ENCODE data around the gene HPSE. TPM values are rescaled to one million over a fixed set of nuclear protein-coding genes. Genes with fewer than 3 reads are reported as not detected.
"Not testable (repeated sequence)": the region's sequence is repeated elsewhere in the genome, so short reads cannot be mapped to it uniquely, and the experiment has no call there.

Gene HPSE
- total RNA-seq, 1 experiment from 2014 or later = 9.6 TPM

GRCh38 chr4:83358410-83358809, 23.8 kb upstream of the HPSE start:
- Histone ChIP-seq H3K4me3 (no peak overlapping the region), H3K4me1 (replicated peaks) (peaks cover 29% of the 10 kb centered on the region), H3K27me3 (replicated peaks) (no peaks in the 10 kb centered on the region), H3K27ac (peak overlapping the region; percentile 84), H3K9me3 (replicated peaks) (no peaks in the 10 kb centered on the region), H3K36me3 (no peaks in the 10 kb centered on the region)
- peak; percentile 51 to 70 for DNase-seq (ENCODE audit: low read depth in 1 of 2, low spot score in 2 of 2)

- peak in 1 of 2 experiments; percentile 92 for DNase-seq (ENCODE audit: low read depth in 1 of 2, low spot score in 2 of 2)
- Histone ChIP-seq H3K9me3 (replicated peaks) (no peaks in the 10 kb centered on the region), H3K4me3 (no peak overlapping the region), H3K27me3 (replicated peaks) (no peaks in the 10 kb centered on the region), H3K4me1 (replicated peaks) (peaks cover 29% of the 10 kb centered on the region), H3K27ac (peak overlapping the region; percentile 84), H3K36me3 (no peaks in the 10 kb centered on the region)
Observed at GRCh38 chr4:83356899-83357661, 22.4 kb upstream of the HPSE start.

DNA sequence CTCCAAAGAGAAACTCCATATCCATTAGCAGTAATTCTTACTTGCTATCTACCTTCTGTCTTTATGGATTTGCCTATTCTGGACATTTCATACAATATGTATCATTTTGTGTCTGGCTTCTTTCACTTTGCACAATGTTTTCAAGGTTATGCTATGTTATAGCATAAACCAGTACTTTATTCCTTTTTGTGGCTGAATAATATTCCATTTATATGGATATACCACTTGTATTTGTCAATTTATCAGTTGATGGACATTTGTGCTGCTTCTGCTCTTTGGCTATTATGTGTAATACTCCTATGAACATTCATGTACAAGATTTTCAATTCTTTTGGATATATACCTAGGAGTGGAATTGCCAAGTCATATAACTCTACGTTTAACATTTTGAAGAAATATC, 18.9 kb upstream of the HPSE start:
- Histone ChIP-seq H3K27me3 (replicated peaks) (no peaks in the 10 kb centered on the region), H3K36me3 (no peaks in the 10 kb centered on the region), H3K27ac (no peak overlapping the region), H3K4me3 (no peak overlapping the region), H3K9me3 (replicated peaks) (no peaks in the 10 kb centered on the region), H3K4me1 (replicated peaks) (peaks cover 22% of the 10 kb centered on the region)
- no peak for DNase-seq (ENCODE audit: low read depth in 1 of 2, low spot score in 2 of 2)

DNA sequence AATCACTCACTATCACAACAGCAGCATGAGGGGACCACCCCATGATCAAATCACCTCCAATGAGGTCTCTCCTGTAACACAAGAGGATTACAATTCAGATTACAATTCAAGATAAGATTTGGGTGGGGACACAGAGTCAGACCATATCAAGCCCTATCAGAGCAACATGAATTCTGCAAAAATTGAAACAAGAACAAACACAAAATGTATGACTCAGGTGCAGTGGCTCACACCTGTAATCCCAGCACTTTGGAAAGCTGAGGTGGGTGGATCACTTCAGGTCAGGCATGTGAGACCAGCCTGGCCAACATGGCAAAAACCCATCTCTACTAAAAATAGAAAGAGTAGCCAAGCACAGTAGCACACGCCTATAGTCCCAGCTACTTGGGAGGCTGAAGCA, 13.4 kb upstream of the HPSE start:
- DNase-seq (ENCODE audit: low read depth in 1 of 2, low spot score in 2 of 2) = no peak
- no peaks in the 10 kb centered on the region for H3K36me3 ChIP-seq
- H3K4me3 ChIP-seq = no peak overlapping the region
- H3K4me1 ChIP-seq (replicated peaks) = no peaks in the 10 kb centered on the region
- no peak overlapping the region for H3K27ac ChIP-seq
- no peaks in the 10 kb centered on the region for H3K9me3 ChIP-seq (replicated peaks)
- no peaks in the 10 kb centered on the region for H3K27me3 ChIP-seq (replicated peaks)

DNA sequence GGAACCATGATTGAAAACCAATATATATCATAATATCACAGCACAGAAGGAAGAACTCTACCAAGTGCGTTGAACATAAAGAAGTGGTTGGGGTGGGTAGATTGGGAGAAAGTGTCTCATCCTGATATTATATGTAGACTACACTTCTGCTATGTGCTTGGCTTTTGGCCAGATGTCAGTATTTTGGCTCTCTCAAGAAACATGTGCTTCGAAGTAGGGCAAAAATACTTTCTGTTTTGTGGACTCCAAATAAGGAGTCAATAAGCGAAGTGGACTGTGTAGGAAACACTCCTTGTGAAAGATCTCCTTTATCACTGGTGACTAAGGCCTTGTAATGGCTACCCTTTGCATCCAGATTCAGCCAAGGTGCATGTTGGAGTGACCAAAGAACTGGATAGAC, 7.8 kb upstream of the HPSE start:
- no peaks in the 10 kb centered on the region for H3K9me3 ChIP-seq (replicated peaks)
- H3K27ac ChIP-seq = no peak overlapping the region
- no peak overlapping the region for H3K4me3 ChIP-seq
- H3K36me3 ChIP-seq = no peaks in the 10 kb centered on the region
- H3K27me3 ChIP-seq (replicated peaks) = no peaks in the 10 kb centered on the region
- no peaks in the 10 kb centered on the region for H3K4me1 ChIP-seq (replicated peaks)
- no peak for DNase-seq (ENCODE audit: low read depth in 1 of 2, low spot score in 2 of 2)

- Histone ChIP-seq H3K4me3 (no peak overlapping the region), H3K36me3 (no peaks in the 10 kb centered on the region), H3K27me3 (replicated peaks) (no peaks in the 10 kb centered on the region), H3K9me3 (replicated peaks) (no peaks in the 10 kb centered on the region), H3K4me1 (replicated peaks) (no peaks in the 10 kb centered on the region), H3K27ac (no peak overlapping the region)
- no peak for DNase-seq (ENCODE audit: low read depth in 1 of 2, low spot score in 2 of 2)
Observed at GRCh38 chr4:83340692-83341343, 6.2 kb upstream of the HPSE start.

GRCh38 chr4:83339573-83339972, 4.9 kb upstream of the HPSE start:
- Histone ChIP-seq H3K9me3 (replicated peaks) (no peaks in the 10 kb centered on the region), H3K4me1 (replicated peaks) (peaks cover 8% of the 10 kb centered on the region), H3K27me3 (replicated peaks) (no peaks in the 10 kb centered on the region), H3K27ac (no peak overlapping the region), H3K36me3 (no peaks in the 10 kb centered on the region), H3K4me3 (no peak overlapping the region)
- DNase-seq (ENCODE audit: low read depth in 1 of 2, low spot score in 2 of 2) = no peak

GRCh38 chr4:83335701-83336100, 1.1 kb upstream of the HPSE start:
- H3K9me3 ChIP-seq (replicated peaks) = no peaks in the 10 kb centered on the region
- H3K27me3 ChIP-seq (replicated peaks) = no peaks in the 10 kb centered on the region
- peaks cover 12% of the 10 kb centered on the region for H3K4me1 ChIP-seq (replicated peaks)
- no peaks in the 10 kb centered on the region for H3K36me3 ChIP-seq
- no peak for DNase-seq (ENCODE audit: low read depth in 1 of 2, low spot score in 2 of 2)
- no peak overlapping the region for H3K27ac ChIP-seq
- no peak overlapping the region for H3K4me3 ChIP-seq

- Histone ChIP-seq H3K4me3 (no peak overlapping the region), H3K27ac (no peak overlapping the region), H3K9me3 (replicated peaks) (no peaks in the 10 kb centered on the region)
Observed at GRCh38 chr4:83331956-83332355, 2.7 kb downstream of the HPSE start.

GRCh38 chr4:83329521-83330110, 5.0 kb downstream of the HPSE start:
- Histone ChIP-seq H3K27ac (no peak overlapping the region), H3K4me3 (no peak overlapping the region), H3K36me3 (no peaks in the 10 kb centered on the region), H3K27me3 (replicated peaks) (no peaks in the 10 kb centered on the region), H3K4me1 (replicated peaks) (peaks cover 4% of the 10 kb centered on the region), H3K9me3 (replicated peaks) (no peaks in the 10 kb centered on the region)
- DNase-seq (ENCODE audit: low read depth in 1 of 2, low spot score in 2 of 2) = no peak

More at GRCh38 chr4:83331956-83332355, 2.7 kb downstream of the HPSE start:
- Histone ChIP-seq H3K4me1 (replicated peaks) (peaks cover 12% of the 10 kb centered on the region), H3K36me3 (no peaks in the 10 kb centered on the region), H3K27me3 (replicated peaks) (no peaks in the 10 kb centered on the region)
- no peak for DNase-seq (ENCODE audit: low read depth in 1 of 2, low spot score in 2 of 2)

GRCh38 chr4:83328521-83329187, 6.0 kb downstream of the HPSE start:
- Histone ChIP-seq H3K4me3 (no peak overlapping the region), H3K9me3 (replicated peaks) (no peaks in the 10 kb centered on the region), H3K36me3 (no peaks in the 10 kb centered on the region), H3K4me1 (replicated peaks) (no peaks in the 10 kb centered on the region), H3K27me3 (replicated peaks) (no peaks in the 10 kb centered on the region), H3K27ac (no peak overlapping the region)
- DNase-seq (ENCODE audit: low read depth in 1 of 2, low spot score in 2 of 2) = no peak

DNA sequence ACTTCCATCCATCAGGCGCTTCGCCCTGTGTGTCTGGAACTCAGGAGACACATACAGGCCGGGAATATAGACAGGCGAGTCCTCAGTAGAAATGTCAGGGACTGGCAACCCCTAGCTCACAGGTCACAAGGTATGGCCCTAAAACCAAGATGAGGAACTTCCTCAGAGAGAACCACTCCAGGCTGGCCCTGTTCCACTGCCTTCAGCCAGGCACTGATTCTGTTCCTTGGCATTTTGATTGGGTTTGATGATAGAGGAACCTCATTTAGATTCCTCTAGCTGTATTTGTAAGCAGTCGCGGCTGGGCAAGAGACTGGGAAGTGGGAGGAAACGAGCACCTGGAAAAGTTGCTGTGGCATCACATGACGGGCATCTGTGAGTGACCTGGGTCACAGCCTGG, 8.1 kb downstream of the HPSE start:
- no peak for DNase-seq (ENCODE audit: low read depth in 1 of 2, low spot score in 2 of 2)
- H3K27ac ChIP-seq = no peak overlapping the region
- no peaks in the 10 kb centered on the region for H3K9me3 ChIP-seq (replicated peaks)
- no peak overlapping the region for H3K4me3 ChIP-seq
- no peaks in the 10 kb centered on the region for H3K27me3 ChIP-seq (replicated peaks)
- H3K36me3 ChIP-seq = no peaks in the 10 kb centered on the region
- H3K4me1 ChIP-seq (replicated peaks) = no peaks in the 10 kb centered on the region

DNA sequence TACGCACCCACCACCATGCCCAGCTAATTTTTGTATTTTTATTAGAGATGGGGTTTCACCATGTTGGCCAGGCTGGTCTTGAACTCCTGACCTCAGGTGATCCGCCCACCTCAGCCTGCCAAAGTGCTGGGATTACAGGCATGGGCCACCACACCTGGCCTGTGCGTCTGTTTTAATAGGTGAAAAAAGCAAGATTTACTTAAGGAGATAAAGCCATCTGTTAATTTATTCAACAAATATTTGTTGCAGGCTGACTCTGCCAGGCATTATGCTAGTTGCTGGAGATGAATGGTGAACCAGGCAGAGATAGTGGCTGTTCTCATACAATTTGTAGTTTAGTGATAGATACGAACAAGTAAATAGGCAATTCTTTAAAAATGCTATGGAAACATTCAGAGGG, 9.3 kb downstream of the HPSE start:
- not testable (repeated sequence) for H3K27ac ChIP-seq; H3K4me3 ChIP-seq; H3K36me3 ChIP-seq; DNase-seq (ENCODE audit: low read depth in 1 of 2, low spot score in 2 of 2); H3K4me1 ChIP-seq (replicated peaks); H3K9me3 ChIP-seq (replicated peaks); H3K27me3 ChIP-seq (replicated peaks)

GRCh38 chr4:83323136-83323535, 11.5 kb downstream of the HPSE start:
- no peak overlapping the region for H3K27ac ChIP-seq
- H3K27me3 ChIP-seq (replicated peaks) = no peaks in the 10 kb centered on the region

More at GRCh38 chr4:83323136-83323535, 11.5 kb downstream of the HPSE start:
- Histone ChIP-seq H3K36me3 (no peaks in the 10 kb centered on the region), H3K4me3 (no peak overlapping the region), H3K4me1 (replicated peaks) (no peaks in the 10 kb centered on the region), H3K9me3 (replicated peaks) (no peaks in the 10 kb centered on the region)
- DNase-seq (ENCODE audit: low read depth in 1 of 2, low spot score in 2 of 2) = no peak

Measured in SJSA1 (cell line).